Spleen (tissue), 7 donors: ENCODE results near the gene TENM4.

Experiments used
- POLR2A ChIP-seq, 3 donors: fragments of 450-650 bp; IDR thresholded peaks; one replicate each; pipeline ENCODE4 v1.5.1; 2017; ENCODE audit warnings: antibody characterized with exemption in 3 of 3, mild to moderate bottlenecking in 1 of 3
- POLR2AphosphoS5 ChIP-seq, 3 donors: sonication (generic); formaldehyde crosslinking; IDR thresholded peaks; one replicate each; pipeline ENCODE4 v1.5.1; 2017; ENCODE audit warnings: antibody characterized with exemption in 3 of 3
- TF ChIP-seq, protein P1 (sequence below), 11 experiments: fragments of 200-600 bp in 7 of 11; fragments of 450-650 bp in 4 of 11; sonication (generic) in 4 of 11; IDR thresholded peaks in 8 of 11; conservative IDR thresholded peaks in 3 of 11; 1 replicate in 7 of 11; 2 replicates in 4 of 11; pipeline versions ENCODE4 v1.4.0 to v1.8.0; 2016 to 2021; ENCODE audit warnings: antibody characterized with exemption in 11 of 11, inconsistent platforms in 4 of 11, mild to moderate bottlenecking in 1 of 11
- donor health status: DM: no; HTN: no; CAD: no; lungs with moderate emphysema.
- donor health status: DM: no; HTN: no; CAD: no.
- donor health status: DM: no; HTN: no; CAD: no.

DNA sequence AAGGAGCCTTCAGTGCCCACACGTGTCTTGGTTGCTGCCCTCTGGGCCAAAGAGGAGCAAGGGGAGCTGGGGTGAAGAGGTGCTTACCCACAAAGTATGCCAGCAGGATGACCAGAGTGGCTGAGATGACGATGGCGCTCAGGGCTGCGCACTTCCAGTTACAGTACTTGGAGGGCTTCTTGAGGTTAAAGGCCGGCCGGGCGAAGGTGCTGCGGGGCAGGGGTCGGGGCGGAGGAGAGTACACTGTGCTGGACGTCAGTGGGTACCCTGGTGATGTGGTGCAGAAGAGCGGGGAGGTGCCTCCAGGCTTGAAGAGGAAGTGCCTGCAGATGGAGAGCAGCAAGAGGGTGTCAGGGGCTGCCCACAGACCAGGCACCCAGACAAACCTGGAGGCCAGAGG, 551.1 kb downstream of the TENM4 start:
- TF ChIP-seq, protein P1, sequence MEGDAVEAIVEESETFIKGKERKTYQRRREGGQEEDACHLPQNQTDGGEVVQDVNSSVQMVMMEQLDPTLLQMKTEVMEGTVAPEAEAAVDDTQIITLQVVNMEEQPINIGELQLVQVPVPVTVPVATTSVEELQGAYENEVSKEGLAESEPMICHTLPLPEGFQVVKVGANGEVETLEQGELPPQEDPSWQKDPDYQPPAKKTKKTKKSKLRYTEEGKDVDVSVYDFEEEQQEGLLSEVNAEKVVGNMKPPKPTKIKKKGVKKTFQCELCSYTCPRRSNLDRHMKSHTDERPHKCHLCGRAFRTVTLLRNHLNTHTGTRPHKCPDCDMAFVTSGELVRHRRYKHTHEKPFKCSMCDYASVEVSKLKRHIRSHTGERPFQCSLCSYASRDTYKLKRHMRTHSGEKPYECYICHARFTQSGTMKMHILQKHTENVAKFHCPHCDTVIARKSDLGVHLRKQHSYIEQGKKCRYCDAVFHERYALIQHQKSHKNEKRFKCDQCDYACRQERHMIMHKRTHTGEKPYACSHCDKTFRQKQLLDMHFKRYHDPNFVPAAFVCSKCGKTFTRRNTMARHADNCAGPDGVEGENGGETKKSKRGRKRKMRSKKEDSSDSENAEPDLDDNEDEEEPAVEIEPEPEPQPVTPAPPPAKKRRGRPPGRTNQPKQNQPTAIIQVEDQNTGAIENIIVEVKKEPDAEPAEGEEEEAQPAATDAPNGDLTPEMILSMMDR (IDR thresholded peaks at IDR 0.05 in 8 of 11, conservative IDR thresholded peaks at IDR 0.05 in 3 of 11) = no peak
- no peak for TF ChIP-seq POLR2AphosphoS5 (IDR thresholded peaks at IDR 0.05)
- no peak for TF ChIP-seq POLR2A (IDR thresholded peaks at IDR 0.05)
